ENCODE data around the gene C19orf67. TPM values are rescaled to one million over a fixed set of nuclear protein-coding genes. Genes with fewer than 3 reads are reported as not detected.
A peak's percentile ranks its signal among the peaks of the same experiment; 100 is the strongest.

Gene C19orf67
- total RNA-seq, 3 donors from 2014 or later: 0.27 TPM; not detected in 2

DNA sequence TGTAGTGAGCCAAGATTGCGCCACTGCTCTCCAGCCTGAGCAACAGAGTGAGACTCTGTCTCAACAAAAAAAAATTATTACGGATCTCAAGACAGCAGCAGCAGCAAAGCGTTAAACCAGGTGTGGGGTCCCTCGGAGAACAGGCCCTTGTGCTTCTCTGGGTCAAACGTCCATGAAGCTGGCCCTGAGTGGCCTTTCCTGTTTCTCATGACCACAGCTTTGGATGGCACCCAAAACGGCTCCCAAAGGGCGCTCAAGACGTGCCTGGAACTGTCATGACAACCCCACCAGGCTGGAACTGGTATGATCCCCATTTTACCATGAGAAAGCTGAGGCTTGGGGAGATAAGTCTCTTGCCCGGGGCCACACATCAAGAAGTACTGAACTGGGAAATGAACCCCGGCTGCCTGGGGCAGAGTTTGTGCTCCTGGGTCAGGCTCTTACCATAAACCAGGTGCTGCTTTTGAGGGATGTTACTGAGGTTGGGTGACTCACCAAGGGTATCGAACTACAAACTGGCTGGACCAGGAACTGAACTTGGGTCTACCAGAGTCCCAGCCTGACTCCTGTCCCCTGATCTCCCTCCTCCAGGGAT is 16.6 kb upstream of the C19orf67 start:
- TF ChIP-seq, protein P1, sequence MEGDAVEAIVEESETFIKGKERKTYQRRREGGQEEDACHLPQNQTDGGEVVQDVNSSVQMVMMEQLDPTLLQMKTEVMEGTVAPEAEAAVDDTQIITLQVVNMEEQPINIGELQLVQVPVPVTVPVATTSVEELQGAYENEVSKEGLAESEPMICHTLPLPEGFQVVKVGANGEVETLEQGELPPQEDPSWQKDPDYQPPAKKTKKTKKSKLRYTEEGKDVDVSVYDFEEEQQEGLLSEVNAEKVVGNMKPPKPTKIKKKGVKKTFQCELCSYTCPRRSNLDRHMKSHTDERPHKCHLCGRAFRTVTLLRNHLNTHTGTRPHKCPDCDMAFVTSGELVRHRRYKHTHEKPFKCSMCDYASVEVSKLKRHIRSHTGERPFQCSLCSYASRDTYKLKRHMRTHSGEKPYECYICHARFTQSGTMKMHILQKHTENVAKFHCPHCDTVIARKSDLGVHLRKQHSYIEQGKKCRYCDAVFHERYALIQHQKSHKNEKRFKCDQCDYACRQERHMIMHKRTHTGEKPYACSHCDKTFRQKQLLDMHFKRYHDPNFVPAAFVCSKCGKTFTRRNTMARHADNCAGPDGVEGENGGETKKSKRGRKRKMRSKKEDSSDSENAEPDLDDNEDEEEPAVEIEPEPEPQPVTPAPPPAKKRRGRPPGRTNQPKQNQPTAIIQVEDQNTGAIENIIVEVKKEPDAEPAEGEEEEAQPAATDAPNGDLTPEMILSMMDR (IDR thresholded peaks at IDR 0.05): no peak
- no peaks in the 10 kb centered on the region for H3K9me3 ChIP-seq
- ATAC-seq: no peak
- DNase-seq: no peak
- H3K4me3 ChIP-seq: no peak overlapping the region
- H3K4me1 ChIP-seq (ENCODE audit: low read depth): peaks cover 14% of the 10 kb centered on the region
- H3K36me3 ChIP-seq (ENCODE audit: low read depth): no peaks in the 10 kb centered on the region
- intact Hi-C loops (cut with DNase I, micrococcal nuclease): no loop called here

DNA sequence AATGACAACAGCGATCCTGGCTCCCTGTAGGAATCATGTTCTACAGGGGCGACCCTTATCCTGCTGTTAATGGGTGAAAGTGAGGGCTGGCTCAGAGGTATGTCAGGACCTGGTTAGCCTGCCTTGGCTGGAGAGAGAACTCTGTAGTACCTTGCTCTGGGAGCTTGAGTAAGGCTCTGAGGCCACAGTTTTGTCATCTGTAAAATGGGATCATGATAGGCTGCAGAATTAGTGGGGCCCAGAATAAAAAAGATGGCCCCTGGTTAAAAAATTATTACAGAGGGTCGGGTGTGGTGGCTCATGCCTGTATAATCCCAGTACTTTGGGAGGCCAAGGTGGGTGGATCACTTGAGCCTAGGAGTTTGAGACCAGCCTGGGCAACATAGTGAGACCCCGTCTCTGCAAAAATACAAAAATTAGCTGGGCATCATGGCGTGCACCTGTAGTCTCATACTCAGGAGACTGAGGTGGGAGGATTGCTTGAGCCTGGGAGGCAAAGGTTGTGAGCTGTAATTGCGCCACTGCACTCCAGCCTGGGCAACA is 15.5 kb upstream of the C19orf67 start:
- no peaks in the 10 kb centered on the region for H3K36me3 ChIP-seq (ENCODE audit: low read depth)
- TF ChIP-seq, protein P1 (IDR thresholded peaks at IDR 0.05): no peak
- ATAC-seq (no peak), DNase-seq (no peak)
- H3K9me3 ChIP-seq: no peaks in the 10 kb centered on the region
- intact Hi-C loops (cut with DNase I, micrococcal nuclease): no loop called here
- peaks cover 11% of the 10 kb centered on the region for H3K4me1 ChIP-seq (ENCODE audit: low read depth)
- H3K4me3 ChIP-seq: no peak overlapping the region

DNA sequence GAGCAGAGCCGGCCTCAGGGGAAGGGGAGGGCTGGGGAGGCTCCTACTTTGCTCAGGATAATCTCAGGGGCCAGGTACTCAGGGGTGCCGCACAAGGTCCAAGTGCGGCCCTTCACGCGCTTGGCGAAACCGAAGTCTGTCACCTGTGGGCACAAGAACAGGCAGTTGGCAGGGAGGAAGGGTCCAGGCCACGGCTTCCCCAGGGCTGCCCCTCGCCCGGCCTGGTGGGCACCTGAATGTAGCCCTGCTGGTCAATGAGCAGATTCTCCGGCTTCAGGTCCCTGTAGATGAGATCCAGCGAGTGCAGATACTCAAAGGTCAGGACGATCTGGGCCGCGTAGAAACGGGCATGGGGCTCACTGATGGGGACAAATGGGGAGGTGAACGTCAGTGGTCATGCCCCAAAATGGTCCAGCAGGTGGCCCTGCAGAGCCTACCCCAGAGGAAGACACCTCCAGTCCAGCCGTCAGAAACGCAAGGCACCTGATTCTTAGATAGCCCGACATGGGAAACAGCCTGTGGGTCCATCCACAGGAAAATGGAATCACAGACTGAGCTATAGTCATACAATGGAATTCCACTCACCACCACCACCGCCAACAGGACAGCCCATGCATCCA is 12.1 kb upstream of the C19orf67 start:
- Histone ChIP-seq H3K9me3 (peaks cover 7% of the 10 kb centered on the region), H3K36me3 (ENCODE audit: low read depth) (no peaks in the 10 kb centered on the region)
- ATAC-seq: peak; percentile 31

DNA sequence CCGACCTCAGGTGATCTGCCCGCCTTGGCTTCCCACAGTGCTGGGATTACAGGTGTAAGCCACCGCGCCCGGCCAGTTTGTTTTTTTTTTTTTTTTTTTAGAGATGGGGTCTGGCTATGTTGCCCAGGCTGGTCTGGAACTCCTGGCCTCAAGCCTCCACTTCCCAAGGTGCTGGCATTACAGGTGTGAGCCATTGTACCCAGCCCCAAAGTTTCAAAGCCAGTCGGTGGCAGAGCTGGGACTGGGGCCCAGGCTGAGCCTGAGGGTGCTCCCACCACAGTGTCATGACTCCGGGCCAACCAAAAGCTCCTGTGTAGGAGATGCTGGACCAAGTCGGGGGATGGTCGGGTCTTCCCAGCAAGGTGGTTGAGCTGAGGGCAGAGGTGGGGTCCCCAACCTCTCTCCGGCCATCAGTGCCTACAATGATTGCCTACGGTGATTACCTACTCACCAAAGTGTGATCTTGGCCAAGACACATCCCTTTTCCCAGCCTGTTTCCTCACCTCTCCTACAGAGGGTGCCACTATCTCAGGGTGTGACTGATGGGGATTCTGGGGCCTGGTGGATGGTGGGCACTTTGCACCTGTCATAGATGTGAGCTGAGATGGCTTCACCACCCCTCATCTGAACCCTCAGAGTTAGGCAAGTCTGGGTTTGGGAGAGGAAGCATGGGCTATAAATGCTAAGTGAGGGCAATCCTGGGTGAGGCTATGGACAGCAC is 10.8 kb upstream of the C19orf67 start:
- DNase-seq (no peak), ATAC-seq (peak; percentile 19)
- intact Hi-C loops (cut with DNase I, micrococcal nuclease): no loop called here
- Histone ChIP-seq H3K4me3 (no peak overlapping the region), H3K9me3 (peaks cover 7% of the 10 kb centered on the region), H3K36me3 (ENCODE audit: low read depth) (no peaks in the 10 kb centered on the region), H3K4me1 (ENCODE audit: low read depth) (peaks cover 7% of the 10 kb centered on the region)
- TF ChIP-seq, protein P1 (IDR thresholded peaks at IDR 0.05): no peak

More for the DNA sequence above, 12.1 kb upstream of the C19orf67 start:
- TF ChIP-seq, protein P1 (IDR thresholded peaks at IDR 0.05): no peak
- no peak overlapping the region for H3K4me3 ChIP-seq
- no peaks in the 10 kb centered on the region for H3K4me1 ChIP-seq (ENCODE audit: low read depth)
- DNase-seq: no peak
- intact Hi-C loops (cut with DNase I, micrococcal nuclease): no loop called here

DNA sequence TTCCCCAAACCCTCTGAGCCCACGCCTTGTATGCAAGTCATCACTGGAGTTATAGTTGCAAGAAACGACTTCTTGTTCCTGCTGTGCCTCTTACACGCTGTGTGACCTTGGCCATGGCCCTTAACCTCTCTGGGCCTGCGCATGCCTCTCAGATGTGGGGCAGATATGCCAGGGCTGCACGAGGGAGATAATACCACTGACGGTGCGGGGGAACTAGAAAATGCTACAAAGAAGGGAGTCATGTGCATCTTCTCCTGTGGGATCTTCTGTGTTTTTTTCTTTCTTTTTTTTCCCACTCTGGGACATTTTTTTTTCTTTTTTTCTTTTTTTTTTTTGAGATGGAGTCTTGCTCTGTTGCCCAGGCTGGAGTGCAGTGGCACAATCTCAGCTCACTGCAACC is 9.3 kb upstream of the C19orf67 start:
- intact Hi-C loops (cut with DNase I, micrococcal nuclease): no loop called here

More for the DNA sequence above, 9.3 kb upstream of the C19orf67 start:
- Histone ChIP-seq H3K36me3 (ENCODE audit: low read depth) (no peaks in the 10 kb centered on the region), H3K4me3 (no peak overlapping the region), H3K9me3 (peaks cover 7% of the 10 kb centered on the region), H3K4me1 (ENCODE audit: low read depth) (peaks cover 8% of the 10 kb centered on the region)
- DNase-seq: no peak
- TF ChIP-seq, protein P1 (IDR thresholded peaks at IDR 0.05): no peak
- ATAC-seq: no peak
